Fibroblast of skin of back (primary cell): ENCODE data around the gene NAP1L1.
"Not testable (repeated sequence)": the region's sequence is repeated elsewhere in the genome, so short reads cannot be mapped to it uniquely, and the experiment has no call there.

ENCODE experiments used
- DNase-seq: peaks from one replicate; pipeline ENCODE4 v3.0.0-alpha.2; 2013

NAP1L1 gene

DNA sequence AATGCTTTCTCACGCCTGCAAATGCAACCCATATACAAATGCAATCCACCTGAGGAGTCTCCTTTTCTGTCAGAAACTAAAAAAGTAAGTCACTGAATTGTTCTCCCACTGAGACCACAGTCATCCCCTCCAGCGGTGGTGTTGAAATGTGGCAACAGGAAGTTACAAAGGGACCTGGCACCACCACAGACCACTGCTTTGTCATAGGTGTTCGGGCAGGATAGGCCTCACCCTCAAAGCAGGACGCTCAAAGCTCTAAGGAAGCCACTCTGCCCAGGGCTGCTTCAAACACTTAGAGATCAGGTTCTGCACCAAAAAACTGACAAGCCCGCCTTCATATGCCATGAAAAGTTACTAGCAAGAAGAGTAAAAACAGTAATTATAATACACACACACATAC, 64.2 kb downstream of the NAP1L1 start:
- DNase-seq = peak; percentile 81

DNA sequence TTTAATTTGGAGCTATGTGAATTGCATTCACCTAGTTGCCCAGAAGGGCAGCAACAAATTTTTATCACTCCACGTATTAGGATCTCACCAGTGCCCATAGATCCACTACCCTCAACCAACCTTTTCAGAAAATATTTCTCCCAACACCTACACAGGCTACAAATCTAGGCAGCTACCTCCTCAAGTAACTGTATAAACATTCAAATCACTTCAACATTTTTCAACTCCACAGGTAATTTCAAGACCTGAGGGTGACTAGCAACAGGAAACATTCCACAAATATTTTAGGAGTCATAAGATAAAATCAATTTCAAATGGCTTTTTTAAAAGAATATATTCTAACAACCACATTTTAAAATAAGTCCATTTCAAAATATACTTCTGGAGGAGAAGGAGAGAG, 65.8 kb downstream of the NAP1L1 start:
- no peak for DNase-seq

DNA sequence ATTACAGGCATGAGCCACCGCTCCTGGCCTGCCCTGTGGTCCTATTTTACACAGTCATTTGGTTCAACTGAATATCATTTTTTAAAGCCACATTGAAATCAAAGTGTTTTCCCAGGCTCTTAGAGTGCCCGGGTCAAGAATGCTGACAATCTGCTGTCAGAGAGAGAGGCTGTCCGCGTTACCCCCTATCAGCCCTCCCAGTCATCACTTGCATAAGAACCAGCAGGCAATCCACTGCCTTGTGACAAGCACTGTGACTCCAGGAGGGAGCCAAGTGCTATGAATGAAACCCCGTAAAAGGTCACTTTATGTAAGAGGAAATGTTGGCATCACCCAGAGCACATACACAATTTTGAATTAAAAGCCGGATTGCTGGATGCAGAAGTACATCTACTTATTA, 66.4 kb downstream of the NAP1L1 start:
- peak; percentile 74 for DNase-seq

DNA sequence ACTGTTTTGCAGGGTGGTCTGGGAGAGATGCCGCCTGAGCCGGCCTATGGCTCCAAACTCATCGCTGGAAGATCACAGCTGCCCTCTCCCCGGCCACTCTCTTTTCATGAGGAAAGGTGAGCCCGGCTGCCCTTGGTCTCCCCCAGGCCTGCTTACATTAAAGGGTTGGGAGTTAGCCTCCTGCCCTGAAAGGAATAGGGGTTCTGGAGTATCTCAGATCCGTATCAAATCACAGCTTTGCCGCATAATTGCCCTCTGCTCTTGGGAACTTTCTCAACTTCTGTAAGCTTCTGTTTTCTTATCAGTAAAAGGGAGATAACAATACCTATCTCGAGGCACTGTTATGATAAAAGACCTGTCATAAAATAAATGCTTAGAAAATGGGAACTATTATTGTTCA, 70.5 kb downstream of the NAP1L1 start:
- no peak for DNase-seq

DNA sequence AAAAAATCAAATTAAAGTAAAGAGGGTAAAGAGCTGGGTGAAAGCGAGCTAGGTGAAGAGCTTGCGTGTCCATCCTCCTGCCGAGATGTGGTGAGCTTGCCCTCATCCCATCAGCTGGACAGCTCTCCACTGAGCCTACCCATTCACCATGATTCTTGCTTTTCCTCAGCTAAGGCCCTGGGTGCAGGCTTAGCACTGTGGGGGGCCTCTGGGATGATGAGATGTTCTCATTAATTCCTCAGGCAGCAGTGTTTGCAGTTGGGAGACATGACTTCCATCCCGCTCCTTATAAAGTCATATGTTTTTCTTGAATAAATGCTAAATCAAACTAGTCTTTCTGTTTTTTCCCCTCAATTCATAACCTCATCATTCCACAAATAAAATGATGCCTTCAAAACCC, 70.9 kb downstream of the NAP1L1 start:
- no peak for DNase-seq

DNA sequence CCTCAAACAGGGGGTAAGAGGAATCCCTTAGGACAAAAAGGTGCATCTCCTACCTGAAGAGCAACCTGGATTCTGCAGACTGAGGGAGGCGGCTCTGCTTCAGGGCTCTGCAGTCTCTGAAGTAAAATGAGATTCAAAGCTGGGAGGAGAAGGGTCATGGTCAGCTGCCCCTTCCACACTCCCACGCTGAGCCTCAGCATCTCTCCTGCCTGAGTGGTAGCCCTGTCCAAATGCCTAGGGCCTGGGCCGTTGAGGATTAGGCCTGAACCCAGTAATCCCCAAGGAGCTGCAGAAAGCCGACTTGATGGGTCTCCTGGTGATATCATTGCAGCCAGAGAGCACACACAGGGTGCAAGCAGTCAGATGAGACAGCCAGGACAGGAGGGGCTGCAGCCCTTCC, 71.8 kb downstream of the NAP1L1 start:
- DNase-seq = no peak

DNA sequence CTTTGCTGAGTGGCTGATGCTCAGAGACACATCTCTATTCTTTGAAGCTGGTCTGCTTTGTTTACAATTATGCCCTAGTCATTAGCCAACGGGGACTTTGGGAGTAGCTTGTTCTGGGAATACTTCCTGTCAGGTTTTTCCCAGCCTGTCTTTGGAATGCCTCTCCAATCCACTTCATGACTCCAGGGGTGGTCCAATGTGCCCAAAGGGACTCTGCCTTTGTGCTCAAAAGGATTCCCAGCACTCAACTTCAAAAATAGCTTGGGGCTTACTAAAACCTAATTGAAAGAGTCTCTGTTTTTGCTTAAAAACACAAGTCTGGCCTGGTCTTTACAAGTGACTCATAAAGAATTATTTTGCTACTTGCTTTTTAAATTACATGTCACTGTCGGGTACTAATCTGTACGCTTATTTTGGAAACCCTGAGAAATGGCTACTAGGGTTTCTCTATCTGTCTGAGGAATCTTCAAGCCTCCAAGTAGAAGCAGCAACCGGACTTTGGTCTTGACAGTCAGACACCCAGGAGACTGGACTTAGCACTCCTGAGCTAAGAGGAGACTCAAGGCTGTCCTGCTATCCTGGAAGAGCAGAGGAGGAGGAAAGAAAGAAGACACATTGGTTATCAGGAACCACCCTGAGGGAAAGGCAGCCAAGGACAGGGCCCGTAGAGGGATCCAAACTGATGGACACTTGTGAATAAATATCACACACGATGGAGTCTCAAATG, 73.6 kb downstream of the NAP1L1 start:
- DNase-seq = peak; percentile 96

DNA sequence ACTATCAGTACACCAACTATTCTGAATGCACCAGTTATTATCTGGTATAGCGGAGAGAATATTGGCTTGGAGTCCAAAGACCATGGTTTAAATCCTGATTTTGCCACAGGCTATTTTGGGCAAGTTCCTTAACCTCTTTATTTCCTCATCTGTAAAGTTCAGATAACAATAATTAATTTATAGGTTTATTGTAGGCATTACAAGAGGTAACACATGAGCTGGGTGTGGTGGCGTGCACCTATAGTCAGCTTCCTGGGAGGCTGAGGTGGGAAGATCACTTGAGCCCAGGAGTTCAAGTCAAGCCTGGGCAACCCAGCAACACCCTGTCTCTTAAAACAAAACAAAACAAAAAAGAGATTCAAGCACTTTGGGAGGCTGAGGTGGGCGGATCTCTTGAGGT, 76.1 kb downstream of the NAP1L1 start:
- no peak for DNase-seq

DNA sequence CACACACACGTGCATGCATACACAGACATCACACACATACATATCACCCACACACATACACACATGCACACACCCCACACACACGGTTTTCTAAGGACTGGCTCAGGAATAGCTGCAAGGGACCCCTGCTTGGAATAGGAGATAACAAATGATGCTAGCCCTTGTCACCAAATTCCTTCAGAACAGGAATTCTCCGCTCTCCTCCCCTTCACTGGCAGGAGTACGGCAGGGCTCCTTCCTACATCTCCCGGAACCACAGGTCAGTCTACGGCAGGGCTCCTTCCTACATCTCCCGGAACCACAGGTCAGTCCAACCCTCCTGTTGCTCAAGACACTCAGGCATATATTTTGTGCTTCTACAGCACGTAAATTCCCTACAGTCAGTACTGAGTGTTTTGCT, 76.8 kb downstream of the NAP1L1 start:
- DNase-seq = no peak

DNA sequence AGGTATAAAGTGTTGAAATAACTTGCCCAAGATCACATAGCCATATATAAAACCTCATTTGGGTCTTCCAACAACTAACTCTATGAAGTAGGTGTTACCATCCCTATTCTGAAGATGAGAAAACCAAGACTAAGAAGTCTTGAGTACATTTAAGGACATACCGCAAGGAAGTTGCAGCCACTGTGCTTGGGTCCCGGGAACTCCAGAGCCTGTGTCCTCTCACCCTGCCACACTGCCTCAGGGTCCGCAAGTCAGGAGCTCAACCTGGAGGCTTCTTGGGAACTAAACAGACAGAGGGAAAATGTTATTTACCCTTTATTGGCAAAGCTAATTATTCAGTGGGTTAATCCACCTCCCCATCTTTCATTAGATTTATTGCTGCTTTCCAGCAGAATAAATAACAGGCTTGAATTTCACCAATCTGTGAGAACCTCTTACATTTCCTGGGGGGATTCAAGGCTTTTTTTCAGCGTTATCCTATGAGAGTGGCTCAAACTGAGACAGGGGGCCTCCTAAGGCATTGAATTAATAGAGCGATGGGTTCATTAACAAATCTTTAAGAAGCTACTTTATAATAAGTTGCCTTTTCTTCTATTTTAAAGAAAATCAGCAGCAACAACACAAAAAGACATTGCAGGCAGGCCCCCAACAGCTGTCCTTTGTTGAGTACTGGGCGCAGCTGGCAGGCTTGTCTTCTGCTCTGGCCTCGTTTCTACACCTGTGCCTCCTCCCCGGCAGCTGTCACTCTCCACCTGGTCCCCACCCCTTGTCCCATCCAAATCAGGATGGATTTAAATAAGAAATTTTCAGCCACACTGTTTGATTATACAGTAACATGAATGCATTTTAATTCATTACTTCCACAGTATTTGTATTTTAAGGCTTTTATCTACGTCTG, 78.2 kb downstream of the NAP1L1 start:
- DNase-seq = no peak

DNA sequence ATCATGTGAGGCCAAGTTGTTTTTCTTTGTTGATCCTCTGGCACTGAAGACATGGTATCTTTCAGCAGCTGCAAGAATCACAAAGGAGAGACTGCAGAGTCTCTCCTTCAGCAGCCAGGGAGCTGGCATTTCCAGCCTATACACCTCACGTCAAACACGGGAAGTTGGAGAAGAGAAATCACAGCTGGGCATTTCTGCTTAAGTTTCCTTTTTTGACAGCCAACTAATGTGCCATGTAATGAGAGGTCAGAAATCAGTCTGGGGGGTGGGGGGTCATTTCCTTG, 81.2 kb downstream of the NAP1L1 start:
- DNase-seq = no peak

DNA sequence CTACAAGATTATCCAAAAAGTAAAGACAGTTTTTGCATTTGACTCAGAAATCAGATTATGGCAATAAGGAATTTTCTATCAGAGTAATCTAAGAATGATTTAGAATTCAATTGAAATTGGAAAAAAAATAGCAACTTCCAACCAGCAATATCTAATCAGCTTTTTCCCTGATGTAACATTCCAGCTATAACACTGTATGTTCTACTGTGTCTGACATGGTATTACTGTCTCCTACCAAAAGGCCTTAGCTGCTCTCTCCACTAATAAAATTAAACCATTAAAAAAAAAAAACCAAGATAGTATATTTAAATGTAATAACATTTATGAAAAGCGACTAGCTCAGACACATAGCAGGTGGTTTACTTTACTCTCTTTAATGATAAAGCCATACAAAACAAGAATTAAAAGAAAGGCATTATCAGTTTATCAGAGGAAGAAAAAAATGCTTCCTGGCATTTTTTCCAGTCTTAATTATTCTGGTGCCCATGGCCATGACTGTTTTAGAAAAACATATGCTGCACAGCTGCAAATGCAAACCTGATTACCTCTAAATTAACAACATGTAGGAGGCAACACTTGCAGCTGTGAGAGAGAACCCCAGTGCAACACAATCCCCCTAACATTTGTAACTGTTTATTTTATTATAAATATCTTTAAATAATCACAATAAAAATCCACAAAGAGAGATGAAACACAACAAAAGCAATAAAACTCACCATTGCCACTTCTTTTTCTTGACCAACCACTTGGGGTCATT, 81.7 kb downstream of the NAP1L1 start:
- DNase-seq = no peak

DNA sequence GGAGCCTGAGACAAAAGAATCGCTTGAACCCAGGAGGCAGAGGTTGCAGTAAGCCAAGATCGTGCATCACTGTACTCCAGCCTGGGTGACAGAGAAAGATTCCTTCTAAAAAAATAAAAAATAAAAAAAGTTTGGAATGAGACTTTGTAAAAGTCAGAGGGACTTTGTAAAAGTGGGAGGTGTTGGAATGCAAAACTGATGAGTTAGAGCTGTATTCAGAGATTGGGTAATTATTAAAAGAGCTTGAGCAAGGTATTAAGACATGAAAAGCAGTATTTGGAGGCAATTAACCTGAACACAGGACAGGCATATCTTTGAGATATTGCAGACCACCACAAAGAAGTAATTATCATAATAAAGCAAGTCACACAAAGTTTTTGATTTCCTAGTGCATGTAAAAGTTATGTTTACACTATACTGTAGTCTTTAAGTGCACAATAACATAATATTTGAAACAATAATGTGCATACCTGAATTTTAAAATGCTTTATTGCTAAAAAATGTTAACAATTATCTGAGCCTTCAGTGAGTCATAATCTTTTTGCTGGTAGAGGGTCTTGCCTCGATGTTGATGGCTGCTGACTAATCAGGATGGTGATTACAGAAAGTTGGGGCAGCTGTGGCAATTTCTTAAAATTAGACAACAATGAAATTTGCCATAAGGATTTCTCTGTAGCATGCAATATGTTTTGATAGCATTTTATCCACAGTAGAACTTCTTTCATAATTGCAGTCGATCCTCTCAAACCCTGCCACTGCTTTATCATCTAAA, 86.0 kb downstream of the NAP1L1 start:
- no peak for DNase-seq

DNA sequence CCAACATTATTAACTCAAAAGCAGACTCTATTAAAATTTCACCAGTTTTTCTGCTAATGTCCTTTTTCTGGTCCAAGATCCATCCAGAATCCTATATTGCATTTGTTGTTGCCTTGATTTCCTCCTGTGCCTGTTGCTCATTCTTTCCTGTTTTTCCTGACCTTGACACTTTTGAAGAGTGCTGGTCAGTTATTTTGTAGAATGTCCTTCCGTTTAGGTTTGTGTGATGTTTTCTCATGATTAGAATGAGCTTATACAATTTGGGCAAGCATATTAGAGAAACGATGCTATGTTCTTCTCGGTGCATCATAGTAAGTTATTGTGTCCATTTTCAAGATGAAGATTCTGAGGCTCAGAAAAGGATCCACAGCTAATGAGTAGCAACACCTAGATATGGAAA, 86.8 kb downstream of the NAP1L1 start:
- no peak for DNase-seq

DNA sequence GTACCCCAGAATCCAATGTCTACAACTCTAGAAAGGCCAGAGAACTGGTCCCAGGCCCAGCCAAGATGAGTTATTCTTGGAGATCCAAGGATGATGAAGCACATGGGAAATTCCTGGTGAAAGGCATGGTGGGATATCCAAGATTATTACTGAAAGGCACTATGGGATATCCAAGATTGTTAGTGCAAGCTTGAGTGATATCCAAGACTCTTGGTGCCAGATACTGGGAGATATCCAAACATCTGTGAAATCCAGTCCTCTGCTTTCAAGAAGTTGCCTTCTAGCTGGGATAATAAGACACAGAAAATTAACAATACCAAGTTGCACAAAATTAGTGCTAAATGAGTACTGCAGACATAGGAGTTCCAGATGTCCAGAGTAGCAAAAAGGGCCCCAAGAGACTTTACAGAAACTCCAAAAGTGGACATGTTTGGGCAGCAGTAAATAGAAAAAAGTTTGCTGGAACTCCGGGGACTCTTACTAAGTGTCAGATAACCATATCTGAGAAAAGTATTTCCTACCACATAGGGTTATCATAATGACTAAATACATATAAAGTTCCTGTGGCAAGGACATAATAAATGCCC, 87.5 kb downstream of the NAP1L1 start:
- DNase-seq = peak; percentile 55

DNA sequence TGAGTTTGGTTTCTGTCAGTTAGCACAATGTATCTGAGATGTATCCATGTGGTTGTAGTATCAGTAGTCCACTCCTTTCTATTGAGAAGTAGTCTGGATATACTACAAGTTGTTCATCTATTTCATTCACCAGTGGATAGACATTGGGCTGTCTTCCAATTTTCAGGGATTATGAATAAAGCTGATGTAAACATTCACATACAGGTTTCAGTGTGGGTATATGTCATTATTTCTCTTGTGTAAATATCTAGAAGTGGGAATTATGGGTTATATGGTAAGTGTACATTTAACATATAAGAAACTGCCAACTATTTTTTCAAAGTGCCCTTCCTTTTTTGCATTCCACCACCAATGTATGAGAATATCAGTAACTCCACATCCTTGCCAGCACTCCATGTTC, 88.8 kb downstream of the NAP1L1 start:
- no peak for DNase-seq

DNA sequence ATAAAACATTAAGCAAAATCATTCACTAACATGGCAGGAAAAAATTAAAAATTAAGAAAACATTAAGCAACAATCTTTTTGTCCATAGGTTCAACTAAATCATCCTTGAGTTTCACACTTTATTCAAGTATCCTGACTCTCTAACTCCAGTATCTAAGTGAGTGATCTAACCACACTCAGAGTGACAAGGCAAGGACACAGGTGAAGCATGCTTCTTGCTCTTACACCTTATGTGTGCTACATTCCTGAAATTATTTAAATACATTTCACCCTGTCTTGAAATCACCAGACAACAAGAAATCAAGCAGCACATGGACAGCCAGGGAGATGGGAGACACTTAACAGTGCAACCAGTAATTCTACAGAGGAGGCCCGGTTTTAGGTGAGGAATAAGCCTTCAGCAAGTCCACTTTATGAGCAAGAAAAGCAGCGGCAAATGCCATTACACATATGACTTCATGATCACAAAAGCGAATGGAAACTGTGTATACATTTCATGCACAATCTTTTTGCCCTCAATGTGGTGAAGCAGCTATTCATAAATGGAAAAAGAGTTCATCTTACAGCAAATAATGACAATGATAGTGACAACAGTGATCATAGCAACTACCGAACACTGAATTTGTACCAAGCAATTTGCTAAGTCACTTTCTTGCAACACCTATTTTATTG, 90.3 kb downstream of the NAP1L1 start:
- no peak for DNase-seq

DNA sequence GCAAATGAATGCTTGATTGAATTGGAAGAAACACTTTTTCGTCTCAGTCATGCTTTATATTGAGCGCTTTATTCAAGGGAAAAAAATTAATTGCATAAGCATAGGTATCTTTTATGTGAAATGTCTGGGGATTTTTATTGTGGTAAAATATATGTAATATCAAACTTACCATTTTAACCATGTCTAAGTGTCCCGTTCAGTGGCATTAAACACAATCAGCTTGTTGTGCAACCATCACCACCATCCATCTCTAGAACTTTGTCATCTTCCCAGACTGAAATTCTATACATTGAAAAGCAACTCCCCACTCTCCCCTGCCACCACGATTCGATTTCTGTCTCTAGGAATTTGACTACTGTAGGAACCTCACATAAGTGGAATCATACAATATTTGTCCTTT, 92.7 kb downstream of the NAP1L1 start:
- no peak for DNase-seq

DNA sequence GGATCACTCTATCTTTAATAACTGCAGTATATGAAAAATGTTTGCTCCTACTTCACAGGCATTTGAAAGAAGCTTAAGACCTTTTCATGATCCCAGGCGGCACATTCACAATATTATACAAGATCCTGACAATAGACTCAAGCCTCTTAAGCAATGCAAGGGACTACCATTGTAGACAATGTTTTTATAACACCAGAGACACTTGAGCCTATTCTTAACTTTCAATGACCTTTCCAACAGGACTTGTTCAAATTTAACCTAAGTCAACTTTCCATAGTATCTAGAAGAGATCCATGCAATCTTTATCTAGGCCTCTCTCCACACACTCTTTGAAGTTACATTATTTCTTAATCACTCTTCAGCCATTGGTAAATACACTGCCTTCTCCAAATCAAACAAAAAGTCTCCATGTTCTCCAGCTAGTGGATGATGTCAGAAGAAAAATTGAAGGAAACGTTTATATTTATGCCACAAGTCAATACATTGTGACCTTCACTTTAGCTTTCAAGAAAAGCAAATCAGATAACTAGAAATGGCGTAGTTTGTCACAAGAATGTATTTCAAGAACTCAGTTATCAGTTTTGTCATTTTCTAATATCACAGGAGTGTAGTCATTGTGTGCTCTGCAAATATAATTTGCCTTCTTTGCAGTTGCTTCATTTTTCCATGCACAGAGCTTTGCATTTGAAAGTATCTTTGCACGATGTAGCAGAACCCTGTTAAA, 94.1 kb downstream of the NAP1L1 start:
- DNase-seq = no peak

DNA sequence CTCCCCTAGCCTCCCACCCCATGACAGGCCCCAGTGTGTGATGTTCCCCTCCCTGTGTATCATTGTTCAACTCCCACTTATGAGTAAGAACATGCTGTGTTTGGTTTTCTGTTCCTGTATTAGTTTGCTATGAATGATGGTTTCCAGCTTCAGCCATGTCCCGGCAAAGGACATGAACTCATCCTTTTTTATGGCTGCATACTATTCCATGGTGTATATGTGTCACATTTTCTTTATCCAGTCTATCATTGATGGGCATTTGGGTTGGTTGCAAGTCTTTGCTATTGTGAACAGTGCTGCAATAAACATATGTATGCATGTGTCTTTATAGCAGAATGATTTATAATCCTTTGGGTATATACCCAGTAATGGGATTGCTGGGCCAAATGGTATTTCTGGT, 96.8 kb downstream of the NAP1L1 start:
- not testable (repeated sequence) for DNase-seq
